SK-N-SH (cell line): Measurements from ENCODE around the gene ACOT7. TPM values are rescaled to one million over a fixed set of nuclear protein-coding genes. Genes with fewer than 3 reads are reported as not detected.
A peak's percentile ranks its signal among the peaks of the same experiment; 100 is the strongest.

Experiments used
- CTCF ChIA-PET: fragments of 300-600, 350-600 bp; formaldehyde crosslinking; extraction: SDS; loops from one replicate; lab custom pipeline; 2021; lab: Yijun Ruan, JAX
- POLR2A ChIA-PET: fragments of 350-600 bp; sonication (Branson Sonifier 250); formaldehyde crosslinking; extraction: SDS; loops from one replicate; lab custom pipeline; 2020; ENCODE audit warnings: antibody characterized with exemption, inconsistent platforms; lab: Yijun Ruan, JAX
- DNase-seq: peaks from one replicate; pipeline ENCODE4 v3.0.0; 2012
- H2AFZ ChIP-seq: fragments of 200-600 bp; sonication (generic); 2 replicates; pipeline ENCODE4 v1.8.1; 2016; ENCODE audit warnings: antibody characterized with exemption, mild to moderate bottlenecking, low read depth
- H3F3A ChIP-seq: fragments of 200-600 bp; sonication (generic); replicated peaks from 2 replicates; pipeline ENCODE3; 2016; ENCODE audit warnings: antibody characterized with exemption, mild to moderate bottlenecking; ENCODE audit not compliant: insufficient read depth
- H3K27ac ChIP-seq, 2 experiments: fragments of 200-500 bp in 1 of 2; fragments of 200-600 bp in 1 of 2; sonication (Bioruptor generic) in 1 of 2; sonication (generic), shearing (Covaris generic) in 1 of 2; 2 replicates each; pipeline versions ENCODE4 v1.5.1 to v1.6.1; 2014 to 2016; ENCODE audit warnings: low read depth in 2 of 2, inconsistent platforms in 1 of 2, low read length in 1 of 2, mild to moderate bottlenecking in 1 of 2, mixed read lengths in 1 of 2
- H3K27me3 ChIP-seq: fragments of 200-600 bp; sonication (generic), shearing (Covaris generic); 2 replicates; pipeline ENCODE4 v1.6.1; 2016; ENCODE audit warnings: mixed run types; ENCODE audit not compliant: insufficient read depth
- H3K36me3 ChIP-seq, 2 experiments: fragments of 200-500 bp in 1 of 2; fragments of 200-600 bp in 1 of 2; sonication (Bioruptor generic) in 1 of 2; sonication (generic) in 1 of 2; replicated peaks in 1 of 2; 2 replicates each; pipeline versions ENCODE3 to v1.5.1; 2014 to 2016; ENCODE audit warnings: low read length in 1 of 2, mild to moderate bottlenecking in 1 of 2; ENCODE audit not compliant: insufficient read depth in 2 of 2, control insufficient read depth in 1 of 2
- H3K4me1 ChIP-seq, 2 experiments: fragments of 200-500 bp in 1 of 2; fragments of 200-600 bp in 1 of 2; sonication (Bioruptor generic) in 1 of 2; sonication (generic), shearing (Covaris generic) in 1 of 2; 2 replicates each; pipeline versions ENCODE4 v1.5.1 to v1.6.1; 2014 to 2016; ENCODE audit warnings: low read depth in 1 of 2, low read length in 1 of 2, mixed run types in 1 of 2; ENCODE audit not compliant: insufficient read depth in 2 of 2, control insufficient read depth in 1 of 2
- H3K4me2 ChIP-seq: fragments of 200-600 bp; sonication (generic), shearing (Covaris generic); 2 replicates; pipeline ENCODE4 v1.6.1; 2017; ENCODE audit warnings: mixed run types
- H3K4me3 ChIP-seq, 2 experiments: fragments of 200-500 bp in 1 of 2; fragments of 200-600 bp in 1 of 2; sonication (Bioruptor generic) in 1 of 2; sonication (generic), shearing (Covaris generic) in 1 of 2; 2 replicates each; pipeline versions ENCODE4 v1.5.1 to v1.8.1; 2014 to 2016; ENCODE audit warnings: low read depth in 2 of 2, inconsistent platforms in 1 of 2, low read length in 1 of 2, mild to moderate bottlenecking in 1 of 2, mixed read lengths in 1 of 2, moderate library complexity in 1 of 2
- H3K79me2 ChIP-seq: fragments of 200-600 bp; sonication (generic); 2 replicates; pipeline ENCODE4 v1.8.1; 2017; ENCODE audit warnings: mild to moderate bottlenecking; ENCODE audit not compliant: insufficient read depth
- H3K9ac ChIP-seq: fragments of 200-600 bp; sonication (generic); 2 replicates; pipeline ENCODE4 v1.6.1; 2017; ENCODE audit warnings: mixed run types
- H3K9me2 ChIP-seq: fragments of 200-600 bp; sonication (generic); 2 replicates; pipeline ENCODE4 v1.6.1; 2017; ENCODE audit warnings: mixed run types
- H3K9me3 ChIP-seq: fragments of 200-600 bp; sonication (generic); 2 replicates; pipeline ENCODE4 v1.6.1; 2017; ENCODE audit warnings: mixed run types, mild to moderate bottlenecking, moderate library complexity
- H4K20me1 ChIP-seq: fragments of 200-600 bp; sonication (generic); 2 replicates; pipeline ENCODE4 v1.6.1; 2017; ENCODE audit warnings: mild to moderate bottlenecking, mixed run types; ENCODE audit not compliant: insufficient read depth
- CHD2 ChIP-seq: fragments of 150-350 bp; IDR thresholded peaks from 2 replicates; pipeline ENCODE4 v1.6.1; 2018; ENCODE audit warnings: low read length; ENCODE audit not compliant: partially characterized antibody
- CTCF ChIP-seq: fragments of 200-600 bp; sonication (generic); IDR thresholded peaks from 2 replicates; pipeline ENCODE4 v1.6.1; 2017; ENCODE audit warnings: antibody characterized with exemption, mild to moderate bottlenecking, moderate library complexity
- ELF1 ChIP-seq: IDR thresholded peaks from 2 replicates; pipeline ENCODE4 v1.4.0; 2012
- EP300 ChIP-seq, 2 experiments: IDR thresholded peaks; 2 replicates each; pipeline versions ENCODE4 v1.4.0 to v1.6.1; 2012; ENCODE audit warnings: borderline replicate concordance in 1 of 2, low read depth in 1 of 2, low read length in 1 of 2
- EZH2phosphoT487 ChIP-seq: fragments of 200-600 bp; sonication (generic); IDR thresholded peaks from 2 replicates; pipeline ENCODE4 v1.6.1; 2017; ENCODE audit warnings: low read depth, mixed run types, mild to moderate bottlenecking, antibody characterized with exemption, moderate library complexity, borderline replicate concordance
- FOSL2 ChIP-seq: IDR thresholded peaks from 2 replicates; pipeline ENCODE4 v1.4.0; 2012; ENCODE audit warnings: low read depth, mild to moderate bottlenecking, moderate library complexity, borderline replicate concordance
- FOXJ3 ChIP-seq: sonication (generic); formaldehyde crosslinking; IDR thresholded peaks from 2 replicates; pipeline ENCODE4 v1.5.1; 2020; ENCODE audit warnings: mild to moderate bottlenecking, missing genetic modification reagents
- GABPA ChIP-seq: IDR thresholded peaks from 2 replicates; pipeline ENCODE4 v1.4.0; 2012; ENCODE audit warnings: low read depth, mild to moderate bottlenecking
- JUND ChIP-seq: IDR thresholded peaks from 2 replicates; pipeline ENCODE4 v1.4.0; 2012
- POLR2AphosphoS5 ChIP-seq: IDR thresholded peaks from 2 replicates; pipeline ENCODE4 v1.6.1; 2012; ENCODE audit warnings: low read depth, low read length
- RCOR1 ChIP-seq: fragments of 150-350 bp; IDR thresholded peaks from 2 replicates; pipeline ENCODE4 v1.6.1; 2017; ENCODE audit warnings: antibody characterized with exemption, low read length
- REST ChIP-seq: IDR thresholded peaks from 2 replicates; pipeline ENCODE4 v1.6.1; 2012; ENCODE audit warnings: mild to moderate bottlenecking, low read depth, low read length, moderate library complexity
- RFX5 ChIP-seq: IDR thresholded peaks from 2 replicates; pipeline ENCODE4 v1.6.1; 2012; ENCODE audit warnings: mild to moderate bottlenecking, improper control_type of control experiment, low read length
- SMC3 ChIP-seq: IDR thresholded peaks from 2 replicates; pipeline ENCODE4 v1.6.1; 2012; ENCODE audit warnings: low read depth, low read length, improper control_type of control experiment
- TAF1 ChIP-seq: IDR thresholded peaks from 2 replicates; pipeline ENCODE4 v1.6.1; 2012; ENCODE audit warnings: low read depth, mild to moderate bottlenecking, low read length, moderate library complexity, borderline replicate concordance
- TEAD4 ChIP-seq: IDR thresholded peaks from 2 replicates; pipeline ENCODE4 v1.4.0; 2012; ENCODE audit warnings: mild to moderate bottlenecking, borderline replicate concordance; ENCODE audit not compliant: insufficient read depth
- USF1 ChIP-seq: IDR thresholded peaks from 2 replicates; pipeline ENCODE4 v1.4.0; 2012; ENCODE audit warnings: low read depth, borderline replicate concordance
- USF2 ChIP-seq: fragments of 150-350 bp; IDR thresholded peaks from 2 replicates; pipeline ENCODE4 v1.6.1; 2017; ENCODE audit warnings: antibody characterized with exemption, low read length, low read depth, borderline replicate concordance
- YY1 ChIP-seq: IDR thresholded peaks from 2 replicates; pipeline ENCODE4 v1.4.0; 2012; ENCODE audit warnings: low read depth, mild to moderate bottlenecking
- WGBS: methylation state at CpG from one replicate; pipeline ENCODE4 v1.1.6; 2017; ENCODE audit warnings: low lambda C conversion rate; 5-methylcytosine and 5-hydroxymethylcytosine counted together
- polyA plus RNA-seq, 3 experiments: library from polyadenylated mRNA; depleted of rRNA; stranded (reverse); fragments of >200 nt; gene quantifications; 2 replicates each; pipeline ENCODE4 v1.2.3, GENCODE V29; 2012

Gene ACOT7
- polyA plus RNA-seq, 1 of the 3 experiments (the other 2 are of a cell fraction): 289 TPM

GRCh38 chr1:6424619-6425593 lies 31.3 kb upstream of the ACOT7 start, which contains the start of gene ESPN:
Gene ESPN, plus strand, starts transcription at chr1:6424776. Its CDS starts 180 bp downstream, at chr1:6424956.
- Histone ChIP-seq H3K9me2 (no peaks in the 10 kb centered on the region), H3K4me2 (no peak within 1 kb of the TSS), H3K9me3 (no peaks in the 10 kb centered on the region), H3K4me3 (peak within 1 kb of the TSS in 1 of 2 experiments; percentile 11; a peak in 1 of 4 replicates), H3K79me2 (no peaks in the 10 kb centered on the region), H3F3A (no peaks in the 10 kb centered on the region), H4K20me1 (no peaks in the 10 kb centered on the region), H2AFZ (no peak within 1 kb of the TSS), H3K9ac (no peak within 1 kb of the TSS), H3K27me3 (peaks cover 17% of the 10 kb centered on the region), H3K36me3 (no peaks in the 10 kb centered on the region), H3K4me1 (peaks cover 6 to 14% of the 10 kb centered on the region in 2 experiments; a peak in 1 of 4 replicates), H3K27ac (no peak within 1 kb of the TSS)
- DNase-seq: peak; percentile 83
- TF ChIP-seq TEAD4 (no peak), TAF1 (no peak), FOSL2 (no peak), EZH2phosphoT487 (no peak), POLR2AphosphoS5 (no peak), CHD2 (no peak), JUND (no peak), RCOR1 (no peak), YY1 (no peak), EP300 (IDR thresholded peaks at IDR 0.05; ENCODE audit: borderline replicate concordance in 1 of 2, low read depth in 1 of 2, low read length in 1 of 2) (no peak), RFX5 (no peak), ELF1 (no peak), SMC3 (no peak), USF1 (no peak), FOXJ3 (CRISPR knock-in tag) (no peak), GABPA (no peak), CTCF (no peak), REST (no peak), USF2 (no peak)
- WGBS: 69% methylated on average over 3 of the region's 99 CpGs
- ChIA-PET POLR2A (no interaction called here), CTCF (interaction anchor here (0.6 to 16.1 kb wide), 6 partner anchors 11 to 178 kb away, joined by 3 to 290 read pairs (median 7); no protein-coding TSS in a partner anchor)
